Activated CD4-positive, alpha-beta T cell treated with anti-CD3 and anti-CD28 coated beads, Interleukin-2, amount 10 ng/mL, durations not matched to agents 24 days and 14 days (primary cell): ENCODE measurements around the gene TMEM190. TPM values are rescaled to one million over a fixed set of nuclear protein-coding genes. Genes with fewer than 3 reads are reported as not detected.

Experiments used
- DNase-seq: peaks from one replicate; pipeline ENCODE4 v3.0.0; 2022
- H3K27ac Mint-ChIP-seq: one replicate; pipeline ENCODE4 v1.8.0; 2022; ENCODE audit warnings: mild to moderate bottlenecking, mixed read lengths
- H3K27me3 Mint-ChIP-seq: one replicate; pipeline ENCODE4 v1.8.0; 2022; ENCODE audit warnings: mixed read lengths
- H3K36me3 Mint-ChIP-seq: one replicate; pipeline ENCODE4 v1.8.0; 2022; ENCODE audit warnings: low read depth, mild to moderate bottlenecking, mixed read lengths
- H3K4me1 Mint-ChIP-seq: one replicate; pipeline ENCODE4 v1.8.0; 2021; ENCODE audit warnings: mixed read lengths
- H3K4me3 Mint-ChIP-seq: one replicate; pipeline ENCODE4 v1.8.0; 2022; ENCODE audit warnings: mild to moderate bottlenecking, moderate library complexity, mixed read lengths
- H3K9me3 Mint-ChIP-seq: one replicate; pipeline ENCODE4 v1.8.0; 2021; ENCODE audit warnings: mixed read lengths
- intact Hi-C: fragments of 100-400 bp; cut with micrococcal nuclease; formaldehyde crosslinking; loops from one replicate; pipeline ENCODE4 v1.15.1; 2023
- total RNA-seq: library from RNA; stranded (reverse); gene quantifications from 2 replicates; pipeline ENCODE4 v1.2.3, GENCODE V29; 2022

TMEM190 gene
- total RNA-seq, 1 donor from 2014 or later, result not detected

- H3K36me3 Mint-ChIP-seq, result peaks cover 56% of the 10 kb centered on the region
- H3K27me3 Mint-ChIP-seq, result no peaks in the 10 kb centered on the region
- H3K27ac Mint-ChIP-seq, result peak overlapping the region; percentile 98
- peaks cover 47% of the 10 kb centered on the region for H3K4me1 Mint-ChIP-seq
- peaks cover 6% of the 10 kb centered on the region for H3K9me3 Mint-ChIP-seq
- intact Hi-C loops, result loop anchor here (1.0 to 5.0 kb wide), 7 partner anchors 23 to 269 kb away; partner anchors contain the start of genes FIZ1, HSPBP1, KMT5C and PPP6R1
- H3K4me3 Mint-ChIP-seq, result peak overlapping the region; percentile 97
- peak; percentile 99 for DNase-seq
Observed at GRCh38 chr19:55384920-55385723, 8.5 kb downstream of the TMEM190 start.

- H3K36me3 Mint-ChIP-seq, result peaks cover 63% of the 10 kb centered on the region
- peak within 1 kb of the TSS; percentile 98 for H3K27ac Mint-ChIP-seq
- peak; percentile 100 for DNase-seq
- peak within 1 kb of the TSS; percentile 97 for H3K4me3 Mint-ChIP-seq
- H3K27me3 Mint-ChIP-seq, result no peaks in the 10 kb centered on the region
- H3K4me1 Mint-ChIP-seq, result peaks cover 52% of the 10 kb centered on the region
- intact Hi-C loops, result loop anchor here (1.0 to 5.0 kb wide), 7 partner anchors 22 to 268 kb away; partner anchors contain the start of genes FIZ1, HSPBP1, KMT5C and PPP6R1
- H3K9me3 Mint-ChIP-seq, result peaks cover 6% of the 10 kb centered on the region
Observed at GRCh38 chr19:55385724-55386492, 9.3 kb downstream of the TMEM190 start, which contains the start of gene RPL28. RPL28 (plus strand) TSS chr19:55385932; CDS start chr19:55386358, 426 bp downstream.

GRCh38 chr19:55386493-55386971 is 9.9 kb downstream of the TMEM190 start:
- intact Hi-C loops, result loop anchor here (5.0 kb wide), 1 partner anchor 211 kb away; the partner anchor contains the start of gene FIZ1
- H3K4me1 Mint-ChIP-seq, result peaks cover 52% of the 10 kb centered on the region
- H3K27me3 Mint-ChIP-seq, result no peaks in the 10 kb centered on the region
- H3K36me3 Mint-ChIP-seq, result peaks cover 60% of the 10 kb centered on the region
- peak overlapping the region; percentile 98 for H3K27ac Mint-ChIP-seq
- peaks cover 6% of the 10 kb centered on the region for H3K9me3 Mint-ChIP-seq
- peak overlapping the region; percentile 97 for H3K4me3 Mint-ChIP-seq
- DNase-seq, result no peak

- intact Hi-C loops, result loop anchor here (5.0 kb wide), 1 partner anchor 209 kb away; the partner anchor contains the start of gene FIZ1
- no peak overlapping the region for H3K27ac Mint-ChIP-seq
- H3K27me3 Mint-ChIP-seq, result no peaks in the 10 kb centered on the region
- H3K36me3 Mint-ChIP-seq, result peaks cover 58% of the 10 kb centered on the region
- peak overlapping the region; percentile 97 for H3K4me3 Mint-ChIP-seq
- no peak for DNase-seq
- H3K4me1 Mint-ChIP-seq, result peaks cover 40% of the 10 kb centered on the region
- no peaks in the 10 kb centered on the region for H3K9me3 Mint-ChIP-seq
Observed at GRCh38 chr19:55387736-55388497, 11.3 kb downstream of the TMEM190 start.

- intact Hi-C loops, result loop anchor here (5.0 kb wide), 1 partner anchor 208 kb away; the partner anchor contains the start of gene FIZ1
- DNase-seq, result no peak
- Mint-ChIP-seq H3K36me3 (peaks cover 60% of the 10 kb centered on the region), H3K4me3 (peak overlapping the region; percentile 37), H3K9me3 (no peaks in the 10 kb centered on the region), H3K4me1 (peaks cover 32% of the 10 kb centered on the region), H3K27ac (peak overlapping the region; percentile 69), H3K27me3 (no peaks in the 10 kb centered on the region)
Observed at GRCh38 chr19:55389386-55390317, 13.0 kb downstream of the TMEM190 start.

GRCh38 chr19:55390461-55390880 is 13.8 kb downstream of the TMEM190 start:
- DNase-seq, result no peak
- H3K36me3 Mint-ChIP-seq, result peaks cover 60% of the 10 kb centered on the region
- no peak overlapping the region for H3K27ac Mint-ChIP-seq
- intact Hi-C loops, result no loop called here
- no peaks in the 10 kb centered on the region for H3K9me3 Mint-ChIP-seq
- peaks cover 28% of the 10 kb centered on the region for H3K4me1 Mint-ChIP-seq
- no peaks in the 10 kb centered on the region for H3K27me3 Mint-ChIP-seq
- no peak overlapping the region for H3K4me3 Mint-ChIP-seq

GRCh38 chr19:55391191-55391670 is 14.6 kb downstream of the TMEM190 start:
- Mint-ChIP-seq H3K27me3 (no peaks in the 10 kb centered on the region), H3K27ac (no peak overlapping the region), H3K4me1 (peaks cover 26% of the 10 kb centered on the region), H3K4me3 (no peak overlapping the region), H3K36me3 (peaks cover 53% of the 10 kb centered on the region), H3K9me3 (no peaks in the 10 kb centered on the region)
- no peak for DNase-seq
- intact Hi-C loops, result no loop called here

GRCh38 chr19:55391702-55392615 is 15.3 kb downstream of the TMEM190 start:
- Mint-ChIP-seq H3K27me3 (no peaks in the 10 kb centered on the region), H3K9me3 (no peaks in the 10 kb centered on the region), H3K4me1 (peaks cover 20% of the 10 kb centered on the region), H3K4me3 (no peak overlapping the region), H3K27ac (no peak overlapping the region), H3K36me3 (peaks cover 46% of the 10 kb centered on the region)
- intact Hi-C loops, result no loop called here
- DNase-seq, result no peak

GRCh38 chr19:55392820-55393761 is 16.5 kb downstream of the TMEM190 start:
- no peak overlapping the region for H3K27ac Mint-ChIP-seq
- intact Hi-C loops, result no loop called here
- peaks cover 21% of the 10 kb centered on the region for H3K4me1 Mint-ChIP-seq
- H3K4me3 Mint-ChIP-seq, result no peak overlapping the region
- no peak for DNase-seq
- H3K27me3 Mint-ChIP-seq, result no peaks in the 10 kb centered on the region
- H3K36me3 Mint-ChIP-seq, result peaks cover 35% of the 10 kb centered on the region
- H3K9me3 Mint-ChIP-seq, result no peaks in the 10 kb centered on the region

- H3K4me1 Mint-ChIP-seq, result peaks cover 26% of the 10 kb centered on the region
- intact Hi-C loops, result loop anchor here (1.0 kb wide), 1 partner anchor 9 kb away; the partner anchor contains the start of gene UBE2S
- H3K27me3 Mint-ChIP-seq, result no peaks in the 10 kb centered on the region
- H3K9me3 Mint-ChIP-seq, result no peaks in the 10 kb centered on the region
- peak overlapping the region; percentile 18 for H3K27ac Mint-ChIP-seq
- peaks cover 31% of the 10 kb centered on the region for H3K36me3 Mint-ChIP-seq
- DNase-seq, result no peak
- peak overlapping the region; percentile 5 for H3K4me3 Mint-ChIP-seq
Observed at GRCh38 chr19:55398200-55398925, 21.7 kb downstream of the TMEM190 start.
